Activated T-helper 17 cell treated with anti-CD3 and anti-CD28 coated beads, Interleukin-2, amount 50 U/mL, for 72 hours (primary cell): ENCODE measurements around the gene NCAPH2. TPM values are rescaled to one million over a fixed set of nuclear protein-coding genes. Genes with fewer than 3 reads are reported as not detected.
"Not testable (repeated sequence)": the region's sequence is repeated elsewhere in the genome, so short reads cannot be mapped to it uniquely, and the experiment has no call there.

Source experiments
- ATAC-seq: fragments of 150-1000 bp; cut with Tn5 transposase; replicated peaks from 2 replicates; pipeline ENCODE4 v1.10.0; 2021; ENCODE audit warnings: mild to moderate bottlenecking, moderate library complexity
- H3K27ac Mint-ChIP-seq: one replicate; pipeline ENCODE4 v1.8.0; 2022; ENCODE audit warnings: mixed read lengths
- H3K27me3 Mint-ChIP-seq: one replicate; pipeline ENCODE4 v1.8.0; 2022; ENCODE audit warnings: mixed read lengths
- H3K36me3 Mint-ChIP-seq: one replicate; pipeline ENCODE4 v1.8.0; 2022; ENCODE audit warnings: low read depth, mild to moderate bottlenecking, mixed read lengths
- H3K4me1 Mint-ChIP-seq: one replicate; pipeline ENCODE4 v1.8.0; 2022; ENCODE audit warnings: mixed read lengths
- H3K4me3 Mint-ChIP-seq: one replicate; pipeline ENCODE4 v1.8.0; 2022; ENCODE audit warnings: mild to moderate bottlenecking, mixed read lengths
- H3K9me3 Mint-ChIP-seq: one replicate; pipeline ENCODE4 v1.8.0; 2022; ENCODE audit warnings: mixed read lengths
- total RNA-seq, 2 donors: library from RNA; stranded (reverse); gene quantifications; one replicate each; pipeline ENCODE4 v1.2.3, GENCODE V29; 2022

Gene NCAPH2
- total RNA-seq, 2 donors from 2014 or later = 112 to 138 TPM

GRCh38 chr22:50513175-50513574 is 5.2 kb downstream of the NCAPH2 start:
- H3K4me1 Mint-ChIP-seq = peaks cover 21% of the 10 kb centered on the region
- ATAC-seq = no peak
- no peak overlapping the region for H3K27ac Mint-ChIP-seq
- peaks cover 77% of the 10 kb centered on the region for H3K36me3 Mint-ChIP-seq
- H3K27me3 Mint-ChIP-seq = no peaks in the 10 kb centered on the region
- H3K4me3 Mint-ChIP-seq = no peak overlapping the region
- no peaks in the 10 kb centered on the region for H3K9me3 Mint-ChIP-seq

GRCh38 chr22:50516068-50516467 is 8.0 kb downstream of the NCAPH2 start:
- ATAC-seq = no peak
- Mint-ChIP-seq H3K4me1 (peaks cover 10% of the 10 kb centered on the region), H3K4me3 (no peak overlapping the region), H3K27me3 (no peaks in the 10 kb centered on the region), H3K9me3 (no peaks in the 10 kb centered on the region), H3K36me3 (peaks cover 89% of the 10 kb centered on the region), H3K27ac (no peak overlapping the region)

GRCh38 chr22:50516891-50517290 is 8.9 kb downstream of the NCAPH2 start:
- H3K27ac Mint-ChIP-seq = no peak overlapping the region
- no peaks in the 10 kb centered on the region for H3K9me3 Mint-ChIP-seq
- H3K4me1 Mint-ChIP-seq = peaks cover 10% of the 10 kb centered on the region
- ATAC-seq = no peak
- H3K36me3 Mint-ChIP-seq = peaks cover 85% of the 10 kb centered on the region
- no peak overlapping the region for H3K4me3 Mint-ChIP-seq
- no peaks in the 10 kb centered on the region for H3K27me3 Mint-ChIP-seq

GRCh38 chr22:50517495-50518260 is 9.7 kb downstream of the NCAPH2 start:
- Mint-ChIP-seq H3K9me3 (no peaks in the 10 kb centered on the region), H3K4me3 (no peak overlapping the region), H3K36me3 (peaks cover 77% of the 10 kb centered on the region), H3K27ac (no peak overlapping the region), H3K27me3 (no peaks in the 10 kb centered on the region), H3K4me1 (peaks cover 6% of the 10 kb centered on the region)
- no peak for ATAC-seq

GRCh38 chr22:50518606-50519005 is 10.6 kb downstream of the NCAPH2 start:
- Mint-ChIP-seq H3K36me3 (peaks cover 75% of the 10 kb centered on the region), H3K9me3 (no peaks in the 10 kb centered on the region), H3K4me3 (no peak overlapping the region), H3K4me1 (peaks cover 6% of the 10 kb centered on the region), H3K27me3 (no peaks in the 10 kb centered on the region), H3K27ac (no peak overlapping the region)
- ATAC-seq = no peak

GRCh38 chr22:50519151-50519550 is 11.1 kb downstream of the NCAPH2 start:
- Mint-ChIP-seq H3K4me1 (peaks cover 6% of the 10 kb centered on the region), H3K27ac (no peak overlapping the region), H3K4me3 (no peak overlapping the region), H3K9me3 (no peaks in the 10 kb centered on the region), H3K36me3 (peaks cover 75% of the 10 kb centered on the region), H3K27me3 (no peaks in the 10 kb centered on the region)
- no peak for ATAC-seq

GRCh38 chr22:50520184-50520583 is 12.2 kb downstream of the NCAPH2 start:
- not testable (repeated sequence) for H3K27ac Mint-ChIP-seq, H3K4me3 Mint-ChIP-seq, H3K27me3 Mint-ChIP-seq, H3K4me1 Mint-ChIP-seq, ATAC-seq, H3K9me3 Mint-ChIP-seq
- peaks cover 77% of the 10 kb centered on the region for H3K36me3 Mint-ChIP-seq

- ATAC-seq = no peak
- no peak overlapping the region for H3K27ac Mint-ChIP-seq
- no peaks in the 10 kb centered on the region for H3K9me3 Mint-ChIP-seq
- H3K27me3 Mint-ChIP-seq = no peaks in the 10 kb centered on the region
- no peak overlapping the region for H3K4me3 Mint-ChIP-seq
- H3K4me1 Mint-ChIP-seq = peaks cover 5% of the 10 kb centered on the region
- H3K36me3 Mint-ChIP-seq = peaks cover 73% of the 10 kb centered on the region
Observed at GRCh38 chr22:50520826-50521453, 12.9 kb downstream of the NCAPH2 start.

- no peak for ATAC-seq
- peaks cover 68% of the 10 kb centered on the region for H3K36me3 Mint-ChIP-seq
- H3K27ac Mint-ChIP-seq = no peak overlapping the region
Observed at GRCh38 chr22:50521710-50522109, 13.7 kb downstream of the NCAPH2 start.

GRCh38 chr22:50522208-50522805 is 14.3 kb downstream of the NCAPH2 start:
- Mint-ChIP-seq H3K27ac (no peak overlapping the region), H3K36me3 (peaks cover 68% of the 10 kb centered on the region), H3K9me3 (no peaks in the 10 kb centered on the region), H3K27me3 (no peaks in the 10 kb centered on the region), H3K4me1 (peaks cover 5% of the 10 kb centered on the region), H3K4me3 (no peak overlapping the region)
- no peak for ATAC-seq

More at GRCh38 chr22:50521710-50522109, 13.7 kb downstream of the NCAPH2 start:
- H3K4me1 Mint-ChIP-seq = peaks cover 5% of the 10 kb centered on the region
- H3K9me3 Mint-ChIP-seq = no peaks in the 10 kb centered on the region
- H3K4me3 Mint-ChIP-seq = no peak overlapping the region
- H3K27me3 Mint-ChIP-seq = no peaks in the 10 kb centered on the region

- Mint-ChIP-seq H3K9me3 (no peaks in the 10 kb centered on the region), H3K36me3 (peaks cover 68% of the 10 kb centered on the region), H3K27me3 (no peaks in the 10 kb centered on the region), H3K4me1 (peaks cover 5% of the 10 kb centered on the region), H3K27ac (no peak overlapping the region), H3K4me3 (no peak overlapping the region)
- ATAC-seq = no peak
Observed at GRCh38 chr22:50522806-50523438, 14.9 kb downstream of the NCAPH2 start.

GRCh38 chr22:50523458-50523805 is 15.4 kb downstream of the NCAPH2 start:
- Mint-ChIP-seq H3K9me3 (no peaks in the 10 kb centered on the region), H3K27ac (no peak overlapping the region), H3K27me3 (no peaks in the 10 kb centered on the region), H3K36me3 (peaks cover 68% of the 10 kb centered on the region), H3K4me1 (peaks cover 5% of the 10 kb centered on the region), H3K4me3 (no peak overlapping the region)
- ATAC-seq = no peak

GRCh38 chr22:50523806-50524675 is 16.0 kb downstream of the NCAPH2 start:
- ATAC-seq = no peak
- H3K4me1 Mint-ChIP-seq = peaks cover 5% of the 10 kb centered on the region
- H3K27ac Mint-ChIP-seq = peak overlapping the region; percentile 81
- H3K9me3 Mint-ChIP-seq = no peaks in the 10 kb centered on the region
- peak overlapping the region; percentile 90 for H3K4me3 Mint-ChIP-seq
- H3K27me3 Mint-ChIP-seq = no peaks in the 10 kb centered on the region
- H3K36me3 Mint-ChIP-seq = peaks cover 69% of the 10 kb centered on the region

GRCh38 chr22:50524676-50525103 is 16.7 kb downstream of the NCAPH2 start:
- peaks cover 5% of the 10 kb centered on the region for H3K4me1 Mint-ChIP-seq
- H3K4me3 Mint-ChIP-seq = peak overlapping the region; percentile 90
- H3K27ac Mint-ChIP-seq = peak overlapping the region; percentile 81
- no peak for ATAC-seq
- peaks cover 68% of the 10 kb centered on the region for H3K36me3 Mint-ChIP-seq
- no peaks in the 10 kb centered on the region for H3K27me3 Mint-ChIP-seq
- no peaks in the 10 kb centered on the region for H3K9me3 Mint-ChIP-seq
